Heart right ventricle (tissue), 16 donors: ENCODE measurements around the gene VARS1. TPM values are rescaled to one million over a fixed set of nuclear protein-coding genes. Genes with fewer than 3 reads are reported as not detected.
A peak's percentile ranks its signal among the peaks of the same experiment; 100 is the strongest.
"Not testable (repeated sequence)": the region's sequence is repeated elsewhere in the genome, so short reads cannot be mapped to it uniquely, and the experiment has no call there.

Source experiments
- ATAC-seq, 8 donors: fragments of 200-7000 bp; cut with Tn5 transposase; one replicate each; pipeline ENCODE4 v1.9.1; 2020; ENCODE audit warnings: mild to moderate bottlenecking in 8 of 8, moderate library complexity in 8 of 8, moderate number of reproducible peaks in 1 of 8
- DNase-seq, 2 donors: peaks; one replicate each; pipeline ENCODE4 v3.0.0-alpha.2; 2020
- H3K27ac ChIP-seq, 10 donors: fragments of 200-600 bp; sonication (generic) in 2 of 10; one replicate each; pipeline versions ENCODE4 v1.5.0 to v1.8.0; 2020 to 2022; ENCODE audit warnings: mild to moderate bottlenecking in 3 of 10
- H3K27me3 ChIP-seq, 7 donors: fragments of 200-600 bp; one replicate each; pipeline ENCODE4 v1.8.0; 2021 to 2022; ENCODE audit warnings: mild to moderate bottlenecking in 2 of 7
- H3K36me3 ChIP-seq, 9 donors: fragments of 200-600 bp; sonication (generic) in 1 of 9; one replicate each; pipeline versions ENCODE4 v1.5.0 to v1.8.0; 2020 to 2022; ENCODE audit warnings: mild to moderate bottlenecking in 2 of 9
- H3K4me1 ChIP-seq, 9 donors: fragments of 200-600 bp; sonication (generic) in 1 of 9; one replicate each; pipeline versions ENCODE4 v1.5.0 to v1.8.0; 2020 to 2022; ENCODE audit warnings: mild to moderate bottlenecking in 4 of 9
- H3K4me3 ChIP-seq, 10 donors: fragments of 200-600 bp; sonication (generic) in 2 of 10; one replicate each; pipeline versions ENCODE4 v1.5.0 to v1.8.0; 2020 to 2022; ENCODE audit warnings: mild to moderate bottlenecking in 7 of 10, moderate library complexity in 2 of 10
- H3K9me3 ChIP-seq, 11 donors: fragments of 200-600 bp in 10 of 11; sonication (generic) in 2 of 11; one replicate each; pipeline versions ENCODE4 v1.5.0 to v1.8.0; 2013 to 2022; ENCODE audit warnings: mild to moderate bottlenecking in 2 of 11, control low read depth in 1 of 11, moderate library complexity in 1 of 11
- CTCF ChIP-seq, 9 donors: fragments of 200-600 bp; sonication (generic) in 2 of 9; IDR thresholded peaks; one replicate each; pipeline versions ENCODE4 v1.5.0 to v1.8.0; 2021 to 2022; ENCODE audit warnings: antibody characterized with exemption in 9 of 9, mild to moderate bottlenecking in 5 of 9, moderate library complexity in 1 of 9
- WGBS, 2 donors: extraction: QIAGEN DNeasy Blood & Tissue Kit; methylation state at CpG; one replicate each; pipeline ENCODE4 v1.1.7; 2013; ENCODE audit warnings: inconsistent platforms in 1 of 2; 5-methylcytosine and 5-hydroxymethylcytosine counted together
- intact Hi-C, 10 donors: fragments of 100-400 bp; cut with DNase I; formaldehyde crosslinking; loops; one replicate each; pipeline versions ENCODE4 v1.11.1 to v1.14.2; 2022
- polyA plus RNA-seq, 2 donors: library from polyadenylated mRNA; stranded (reverse); fragments of 200-250 nt; gene quantifications; one replicate each; pipeline ENCODE4 v1.2.3, GENCODE V29; 2013
- total RNA-seq, 10 donors: library from RNA; stranded (reverse); fragmentation: NEBNext Ultra II Directional in 3 of 10; extraction: Animal tissue kit (Norgen Biotek cat#: 25700) in 3 of 10; gene quantifications; one replicate each; pipeline versions ENCODE4 v1.2.1 to v1.2.4, GENCODE V29; 2021 to 2023
- donor health status: Arrhythmogenic right ventricular cardiomyopathy.
- donor health status: ischemic (EF 13 %, LVEDD 7.1; RV severe dilation, severe dysfunction).
- donor health status: healthy with polysubstance abuse.
- donor health status: DM: no; HTN: yes; CAD: no.
- donor health status: DM: no; HTN: no; CAD: no.
- donor health status: ischemic (EF 25% LVEDD 6.9; RV normal size, moderate dysfunction).
- donor health status: ischemic (EF 25% LVEDD 5.7; RV mildly dilated, moderate dysfunction).
- donor health status: healthy.
- donor health status: DM: yes; HTN: yes; CAD: no.
- donor health status: Ischemic cardiomyopathy.
- donor health status: ischemic (EF 35%, LVEDD 5.7; RV mildly dilated, moderate dysfunction).
- donor health status: nonischemic (EF 11% LVEDD 7.7; RV severe dilation, severe dysfunction).
- donor health status: DM: yes; HTN: yes; CAD: no.
- donor health status: PGD.
- donor health status: ischemic (EF 29% LVEDD 5.4; RV normal size, mild dysfunction).
- donor health status: nonischemic (EF 23%, LVEDD 6.1; RV moderate dilation, normal function).

Gene VARS1
- total and polyA plus RNA-seq, 12 donors: 22.4 to 44.0 (median 29.5) TPM

GRCh38 chr6:31806470-31807272 is 11.1 kb upstream of the VARS1 start, which contains the start of gene LSM2:
Gene LSM2, minus strand, starts transcription at chr6:31806966. Its CDS starts 209 bp downstream, at chr6:31806757.
- H3K9me3 ChIP-seq: no peaks in the 10 kb centered on the region
- peaks cover 0 to 29% (median 10%) of the 10 kb centered on the region in 9 donors for H3K36me3 ChIP-seq
- peak within 1 kb of the TSS; percentile 52 to 81 (median 65) for H3K4me3 ChIP-seq
- peak; percentile 98 for DNase-seq
- no peaks in the 10 kb centered on the region for H3K27me3 ChIP-seq
- intact Hi-C loops: no loop called here
- peak in 7 of 9 donors; percentile 20 to 55 (median 32) for TF ChIP-seq CTCF (IDR thresholded peaks at IDR 0.05)
- 0% methylated on average over 51 of the region's 51 CpGs for WGBS, 2 donors
- ATAC-seq: peak; percentile 98 to 99 (median 99)
- H3K4me1 ChIP-seq: peaks cover 0 to 24% (median 17%) of the 10 kb centered on the region in 9 donors
- H3K27ac ChIP-seq: peak within 1 kb of the TSS; percentile 65 to 96 (median 92)

GRCh38 chr6:31805939-31806469 is 10.5 kb upstream of the VARS1 start:
- WGBS, 2 donors: 15 to 17% methylated on average over 7 of the region's 7 CpGs
- Histone ChIP-seq H3K9me3 (no peaks in the 10 kb centered on the region), H3K4me1 (peaks cover 0 to 24% (median 17%) of the 10 kb centered on the region in 9 donors), H3K27me3 (no peaks in the 10 kb centered on the region), H3K36me3 (peaks cover 0 to 35% (median 10%) of the 10 kb centered on the region in 9 donors), H3K27ac (peak overlapping the region; percentile 65 to 96 (median 92)), H3K4me3 (peak overlapping the region; percentile 52 to 81 (median 65))
- DNase-seq: no peak
- intact Hi-C loops: no loop called here
- TF ChIP-seq CTCF (IDR thresholded peaks at IDR 0.05): no peak
- peak in 4 of 8 donors; percentile 3 to 11 (median 6) for ATAC-seq

DNA sequence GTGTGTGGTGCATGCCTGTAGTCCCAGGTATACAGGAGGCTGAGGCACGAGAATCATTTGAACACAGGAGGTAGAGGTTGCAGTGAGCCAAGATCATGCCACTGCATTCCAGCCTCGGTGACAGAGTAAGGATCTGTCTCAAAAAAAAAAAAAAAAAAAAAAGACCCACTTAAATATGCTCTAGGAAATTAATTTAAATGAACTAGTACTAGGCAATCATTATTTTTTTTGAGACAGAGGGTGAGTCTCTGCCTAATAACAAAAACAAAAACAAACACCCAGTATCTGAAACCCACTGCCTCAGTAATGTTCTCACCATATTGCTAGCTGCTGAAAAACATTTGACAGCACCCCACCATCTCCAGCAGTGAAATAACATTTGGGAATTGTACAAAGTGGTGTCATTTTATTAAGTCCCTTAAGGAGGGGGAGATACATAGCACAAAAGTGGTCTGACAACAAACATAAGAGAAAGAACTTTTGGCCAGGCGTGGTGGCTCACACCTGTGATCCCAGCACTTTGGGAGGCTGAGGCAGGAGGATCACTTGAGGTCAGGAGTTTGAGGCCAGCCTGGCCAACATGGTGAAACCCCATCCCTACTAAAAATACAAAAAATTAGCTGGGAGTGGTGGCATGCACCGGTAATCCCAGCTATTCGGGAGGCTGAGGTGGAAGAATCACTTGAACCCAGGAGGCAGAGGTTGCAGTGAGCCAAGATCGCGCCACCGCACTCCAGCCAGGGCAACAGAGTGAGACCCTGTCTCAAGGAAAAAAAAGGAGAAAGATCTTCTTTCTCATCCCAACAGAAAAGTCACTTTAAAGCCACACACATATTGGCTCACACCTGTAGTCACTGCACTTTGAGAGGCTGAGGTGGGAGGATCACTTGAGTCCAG is 5.7 kb upstream of the VARS1 start:
- intact Hi-C loops, ATAC-seq, H3K27ac ChIP-seq, H3K4me3 ChIP-seq, H3K9me3 ChIP-seq, DNase-seq, H3K27me3 ChIP-seq: not testable (repeated sequence)
- Histone ChIP-seq H3K4me1 (peaks cover 0 to 28% (median 13%) of the 10 kb centered on the region in 9 donors), H3K36me3 (peaks cover 0 to 64% (median 10%) of the 10 kb centered on the region in 9 donors)
- 96 to 97% methylated on average over 8 of the region's 8 CpGs for WGBS, 2 donors

DNA sequence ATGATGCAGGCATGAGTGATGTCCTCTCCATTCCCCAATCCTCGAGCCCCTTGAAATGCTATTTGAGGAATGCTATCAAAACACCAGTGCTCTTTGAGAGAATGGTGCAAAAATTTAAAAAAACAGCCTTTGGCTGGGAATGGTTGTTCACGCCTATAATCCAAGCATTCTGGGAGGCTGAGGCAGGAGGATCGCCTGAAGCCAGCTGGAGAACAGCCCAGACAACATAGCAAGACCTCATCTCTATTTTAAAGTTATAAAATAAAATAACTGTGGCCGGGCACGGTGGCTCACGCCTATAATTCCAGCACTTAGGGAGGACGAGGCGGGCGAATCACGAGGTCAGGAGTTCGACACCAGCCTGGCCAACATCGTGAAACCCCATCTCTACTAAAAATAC is 4.2 kb upstream of the VARS1 start:
- H3K4me1 ChIP-seq: peaks cover 2 to 21% (median 7%) of the 10 kb centered on the region in 9 donors
- no peaks in the 10 kb centered on the region for H3K27me3 ChIP-seq
- DNase-seq (no peak), ATAC-seq (no peak)
- WGBS, 2 donors: 83 to 87% methylated on average over 12 of the region's 12 CpGs
- no peaks in the 10 kb centered on the region for H3K9me3 ChIP-seq
- no peak overlapping the region for H3K27ac ChIP-seq
- no peak for TF ChIP-seq CTCF (IDR thresholded peaks at IDR 0.05)
- peaks cover 0 to 64% (median 10%) of the 10 kb centered on the region in 9 donors for H3K36me3 ChIP-seq
- intact Hi-C loops: loop anchor here in 3 of 10 donors (5.0 to 10.0 kb wide), 3 partner anchors 33 to 72 kb away; partner anchors contain the start of genes CLIC1 (in 1 of the 3) and DDAH2 (in 1 of the 3)
- no peak overlapping the region for H3K4me3 ChIP-seq
